OCI-LY1 (cell line): ENCODE measurements around the gene RHOJ.

Source experiments
- EZH2 ChIP-seq: fragments of 200-600 bp; sonication (generic), shearing (Covaris generic); IDR thresholded peaks from 2 replicates; pipeline ENCODE4 v1.8.0; 2017; ENCODE audit warnings: borderline replicate concordance, mixed run types, mild to moderate bottlenecking, antibody characterized with exemption, low read length, moderate library complexity, mixed read lengths
- TF ChIP-seq, protein P1 (sequence below): fragments of 200-600 bp; sonication (generic), shearing (Covaris generic); IDR thresholded peaks from 2 replicates; pipeline ENCODE4 v1.5.1; 2017; ENCODE audit warnings: mild to moderate bottlenecking, antibody characterized with exemption, low read length, moderate library complexity, mixed read lengths

DNA sequence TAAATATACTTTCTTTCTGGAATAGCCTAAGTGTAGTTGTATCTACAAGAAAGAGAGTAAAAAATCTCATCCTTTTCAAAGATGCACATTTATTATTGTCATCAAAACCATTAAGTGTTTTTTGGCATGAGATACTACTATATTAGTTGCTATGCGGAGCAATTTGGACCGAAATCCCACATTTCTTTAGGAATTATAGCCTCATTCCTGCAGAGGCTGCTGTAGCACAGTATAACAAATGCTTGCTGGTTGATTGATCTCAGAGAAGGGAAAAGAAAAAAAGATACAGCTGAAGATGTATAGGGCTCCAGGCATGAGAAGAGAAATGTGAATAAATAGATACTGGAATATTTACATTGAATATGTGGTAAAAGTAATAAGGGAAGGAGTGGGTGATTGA, 36.0 kb downstream of the RHOJ start:
- TF ChIP-seq, protein P1, sequence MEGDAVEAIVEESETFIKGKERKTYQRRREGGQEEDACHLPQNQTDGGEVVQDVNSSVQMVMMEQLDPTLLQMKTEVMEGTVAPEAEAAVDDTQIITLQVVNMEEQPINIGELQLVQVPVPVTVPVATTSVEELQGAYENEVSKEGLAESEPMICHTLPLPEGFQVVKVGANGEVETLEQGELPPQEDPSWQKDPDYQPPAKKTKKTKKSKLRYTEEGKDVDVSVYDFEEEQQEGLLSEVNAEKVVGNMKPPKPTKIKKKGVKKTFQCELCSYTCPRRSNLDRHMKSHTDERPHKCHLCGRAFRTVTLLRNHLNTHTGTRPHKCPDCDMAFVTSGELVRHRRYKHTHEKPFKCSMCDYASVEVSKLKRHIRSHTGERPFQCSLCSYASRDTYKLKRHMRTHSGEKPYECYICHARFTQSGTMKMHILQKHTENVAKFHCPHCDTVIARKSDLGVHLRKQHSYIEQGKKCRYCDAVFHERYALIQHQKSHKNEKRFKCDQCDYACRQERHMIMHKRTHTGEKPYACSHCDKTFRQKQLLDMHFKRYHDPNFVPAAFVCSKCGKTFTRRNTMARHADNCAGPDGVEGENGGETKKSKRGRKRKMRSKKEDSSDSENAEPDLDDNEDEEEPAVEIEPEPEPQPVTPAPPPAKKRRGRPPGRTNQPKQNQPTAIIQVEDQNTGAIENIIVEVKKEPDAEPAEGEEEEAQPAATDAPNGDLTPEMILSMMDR: no peak
- no peak for TF ChIP-seq EZH2
